Lung (tissue), 12 donors: ENCODE measurements around the gene FLRT2. TPM values are rescaled to one million over a fixed set of nuclear protein-coding genes. Genes with fewer than 3 reads are reported as not detected.

Source experiments
- ATAC-seq: fragments of 200-7000 bp; cut with Tn5 transposase; one replicate; pipeline ENCODE4 v1.9.1; 2020; ENCODE audit warnings: moderate number of reproducible peaks; ENCODE audit not compliant: insufficient read depth, low FRiP score
- DNase-seq, 3 donors: peaks; one replicate each; pipeline ENCODE4 v3.0.0-alpha.2; 2013 to 2017
- H3K27ac ChIP-seq, 2 donors: one replicate each; pipeline ENCODE4 v1.5.1; 2013; ENCODE audit warnings: mild to moderate bottlenecking in 2 of 2, moderate library complexity in 2 of 2, control low read depth in 1 of 2, inconsistent platforms in 1 of 2, low read depth in 1 of 2, low read length in 1 of 2
- H3K27me3 ChIP-seq, 3 donors: one replicate each; pipeline ENCODE4 v1.5.1; 2013; ENCODE audit warnings: low read length in 2 of 3; ENCODE audit not compliant: control insufficient read depth in 3 of 3, insufficient read depth in 3 of 3
- H3K36me3 ChIP-seq, 4 donors: one replicate each; pipeline ENCODE4 v1.5.1; 2013; ENCODE audit warnings: low read length in 4 of 4, mild to moderate bottlenecking in 1 of 4, moderate library complexity in 1 of 4; ENCODE audit not compliant: control insufficient read depth in 4 of 4, insufficient read depth in 4 of 4
- H3K4me1 ChIP-seq, 5 donors: one replicate each; pipeline ENCODE4 v1.5.1; 2013; ENCODE audit warnings: low read length in 5 of 5, mild to moderate bottlenecking in 2 of 5, moderate library complexity in 1 of 5; ENCODE audit not compliant: control insufficient read depth in 5 of 5, insufficient read depth in 5 of 5
- H3K4me3 ChIP-seq: one replicate; pipeline ENCODE4 v1.5.1; 2013; ENCODE audit warnings: mild to moderate bottlenecking, control low read depth, moderate library complexity
- H3K9ac ChIP-seq, 2 donors: one replicate each; pipeline ENCODE4 v1.5.1; 2013; ENCODE audit warnings: low read length in 2 of 2, control low read depth in 1 of 2; ENCODE audit not compliant: insufficient read depth in 1 of 2
- H3K9me3 ChIP-seq, 4 donors: one replicate each; pipeline ENCODE4 v1.5.1; 2013; ENCODE audit warnings: low read length in 3 of 4, mild to moderate bottlenecking in 1 of 4, moderate library complexity in 1 of 4; ENCODE audit not compliant: control insufficient read depth in 4 of 4, insufficient read depth in 3 of 4
- CTCF ChIP-seq: IDR thresholded peaks from 2 replicates; pipeline ENCODE4 v1.5.1; 2012; ENCODE audit warnings: mild to moderate bottlenecking; ENCODE audit errors: control extremely low read depth, extremely low read depth
- WGBS, 2 donors: extraction: QIAGEN DNeasy Blood & Tissue Kit; methylation state at CpG; one replicate each; pipeline ENCODE4 v1.1.7; 2013; 5-methylcytosine and 5-hydroxymethylcytosine counted together
- polyA plus RNA-seq, 2 donors: library from polyadenylated mRNA; stranded (reverse); fragments of 200-250 nt; gene quantifications; one replicate each; pipeline ENCODE4 v1.2.1, GENCODE V29; 2013
- total RNA-seq, 2 donors: library from RNA; depleted of rRNA in 1 of 2; stranded (reverse); fragments of >200 nt in 1 of 2; gene quantifications; one replicate each; pipeline ENCODE4 v1.2.1, GENCODE V29; 2014 to 2021
- donor health status: control.
- donor health status: control.
- donor health status: Bipolar disorder and iron deficiency.
- donor health status: healthy.
- donor health status: DM: yes; HTN: yes; CAD: no.

FLRT2 gene
- total and polyA plus RNA-seq, 4 donors, result 1.2 to 53.7 (median 8.8) TPM

- 80 to 90% methylated on average over 4 of the region's 4 CpGs for WGBS, 2 donors
- H3K36me3 ChIP-seq, result no peaks in the 10 kb centered on the region
- no peak for DNase-seq
These were observed 66.6 kb downstream of the FLRT2 start for GRCh38 chr14:85596562-85596961.

GRCh38 chr14:85597701-85598100 lies 67.8 kb downstream of the FLRT2 start:
- Histone ChIP-seq H3K27me3 (no peaks in the 10 kb centered on the region), H3K9ac (no peak overlapping the region), H3K27ac (no peak overlapping the region), H3K9me3 (no peaks in the 10 kb centered on the region), H3K4me3 (no peak overlapping the region), H3K36me3 (no peaks in the 10 kb centered on the region), H3K4me1 (no peaks in the 10 kb centered on the region)
- no peak for ATAC-seq
- 93 to 95% methylated on average over 3 of the region's 3 CpGs for WGBS, 2 donors
- no peak for DNase-seq
- no peak for TF ChIP-seq CTCF

More at GRCh38 chr14:85596562-85596961, 66.6 kb downstream of the FLRT2 start:
- ATAC-seq, result no peak
- no peaks in the 10 kb centered on the region for H3K9me3 ChIP-seq
- no peaks in the 10 kb centered on the region for H3K27me3 ChIP-seq
- no peak for TF ChIP-seq CTCF
- no peaks in the 10 kb centered on the region for H3K4me1 ChIP-seq
- no peak overlapping the region for H3K27ac ChIP-seq
- H3K4me3 ChIP-seq, result no peak overlapping the region
- no peak overlapping the region for H3K9ac ChIP-seq

GRCh38 chr14:85599939-85600338 lies 70.0 kb downstream of the FLRT2 start:
- H3K4me1 ChIP-seq, result no peaks in the 10 kb centered on the region
- H3K4me3 ChIP-seq, result no peak overlapping the region
- no peak for TF ChIP-seq CTCF
- DNase-seq (no peak), ATAC-seq (no peak)
- H3K27me3 ChIP-seq, result no peaks in the 10 kb centered on the region
- 40 to 67% methylated on average over 5 of the region's 5 CpGs for WGBS, 2 donors
- H3K9ac ChIP-seq, result no peak overlapping the region
- H3K9me3 ChIP-seq, result no peaks in the 10 kb centered on the region
- no peak overlapping the region for H3K27ac ChIP-seq
- H3K36me3 ChIP-seq, result no peaks in the 10 kb centered on the region

- WGBS, 2 donors, result 76 to 96% methylated on average over 1 of the region's 1 CpG
- Histone ChIP-seq H3K27ac (no peak overlapping the region), H3K4me1 (no peaks in the 10 kb centered on the region), H3K36me3 (no peaks in the 10 kb centered on the region), H3K4me3 (no peak overlapping the region), H3K9me3 (no peaks in the 10 kb centered on the region), H3K27me3 (no peaks in the 10 kb centered on the region), H3K9ac (no peak overlapping the region)
- no peak for TF ChIP-seq CTCF
- ATAC-seq (no peak), DNase-seq (no peak)
These were observed 71.3 kb downstream of the FLRT2 start for GRCh38 chr14:85601246-85601645.
